ENCODE data around the gene LRP1.

LRP1 gene

GRCh38 chr12:57212701-57213057, 84.4 kb downstream of the LRP1 start:
- no peak for TF ChIP-seq CTCF (IDR thresholded peaks at IDR 0.05; ENCODE audit: low read depth, low read length)
- no peak for DNase-seq (ENCODE audit: extremely low read depth, low read depth)

GRCh38 chr12:57213058-57213715, 84.9 kb downstream of the LRP1 start:
- TF ChIP-seq CTCF (IDR thresholded peaks at IDR 0.05; ENCODE audit: low read depth, low read length) = peak; percentile 93
- peak; percentile 69 for DNase-seq (ENCODE audit: extremely low read depth, low read depth)

GRCh38 chr12:57213763-57214397, 85.6 kb downstream of the LRP1 start:
- DNase-seq (ENCODE audit: extremely low read depth, low read depth) = no peak
- no peak for TF ChIP-seq CTCF (IDR thresholded peaks at IDR 0.05; ENCODE audit: low read depth, low read length)

GRCh38 chr12:57214398-57214781, 86.1 kb downstream of the LRP1 start:
- DNase-seq (ENCODE audit: extremely low read depth, low read depth) = no peak
- TF ChIP-seq CTCF (IDR thresholded peaks at IDR 0.05; ENCODE audit: low read depth, low read length) = peak; percentile 68

- DNase-seq (ENCODE audit: extremely low read depth, low read depth) = no peak
Measured at GRCh38 chr12:57215065-57215464, 86.8 kb downstream of the LRP1 start.

GRCh38 chr12:57215668-57216013, 87.4 kb downstream of the LRP1 start:
- no peak for TF ChIP-seq CTCF (IDR thresholded peaks at IDR 0.05; ENCODE audit: low read depth, low read length)
- DNase-seq (ENCODE audit: extremely low read depth, low read depth) = no peak

More at GRCh38 chr12:57215065-57215464, 86.8 kb downstream of the LRP1 start:
- TF ChIP-seq CTCF (IDR thresholded peaks at IDR 0.05; ENCODE audit: low read depth, low read length) = no peak

- no peak for TF ChIP-seq CTCF (IDR thresholded peaks at IDR 0.05; ENCODE audit: low read depth, low read length)
- DNase-seq (ENCODE audit: extremely low read depth, low read depth) = no peak
Measured at GRCh38 chr12:57216014-57216911, 88.0 kb downstream of the LRP1 start, which contains the start of gene NXPH4. NXPH4 (plus strand) TSS chr12:57216794; CDS start chr12:57216970, 176 bp downstream.

Data from AG09319 (cell line).